HL-60/S4 (cell line): ENCODE data around the gene STAMBP.
"Not testable (repeated sequence)": the region's sequence is repeated elsewhere in the genome, so short reads cannot be mapped to it uniquely, and the experiment has no call there.

ENCODE experiments used
- in situ Hi-C: fragments of 300-500 bp; cut with MboI; formaldehyde crosslinking; loops from 2 replicates; pipeline ENCODE4 v1.14.3; 2022; ENCODE audit warnings: low sequenced_read_pairs

STAMBP gene

GRCh38 chr2:73836141-73836943 is 7.6 kb downstream of the STAMBP start:
- in situ Hi-C loops: no loop called here

DNA sequence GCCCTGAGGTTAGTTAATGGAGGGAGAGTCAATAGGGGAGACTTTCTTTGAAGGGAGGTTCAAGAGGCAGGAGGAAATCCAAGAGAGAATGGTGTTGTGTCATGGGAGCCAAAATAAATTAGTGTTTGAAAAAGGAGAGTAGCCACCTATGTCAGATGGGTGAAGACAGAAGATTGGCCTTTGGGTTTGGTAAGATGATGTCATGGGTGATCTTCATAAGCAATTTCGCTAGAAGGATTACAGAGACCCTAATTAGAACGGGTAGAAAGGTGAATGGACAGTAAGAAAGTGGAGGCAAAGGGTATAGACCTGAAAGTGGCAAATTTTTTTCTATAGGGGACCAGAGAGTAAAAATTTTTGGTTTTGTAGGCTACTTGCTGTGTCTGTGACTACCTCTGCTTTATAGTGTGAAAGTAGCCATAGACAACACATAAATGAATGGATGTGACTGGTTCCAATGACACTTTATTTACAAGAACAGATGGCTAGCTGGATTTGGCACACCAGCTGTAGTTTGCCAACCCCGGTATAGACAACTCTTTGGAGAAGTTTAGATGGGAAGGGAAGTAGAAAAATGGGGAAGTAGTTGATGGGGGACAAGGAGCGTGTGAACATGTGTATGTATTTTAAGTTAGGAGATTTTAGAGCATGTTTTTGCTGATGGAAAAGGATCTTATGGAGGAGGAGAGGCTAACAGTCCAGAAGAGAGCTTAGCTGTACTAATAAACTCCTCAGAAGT is 9.3 kb downstream of the STAMBP start:
- in situ Hi-C loops: no loop called here

DNA sequence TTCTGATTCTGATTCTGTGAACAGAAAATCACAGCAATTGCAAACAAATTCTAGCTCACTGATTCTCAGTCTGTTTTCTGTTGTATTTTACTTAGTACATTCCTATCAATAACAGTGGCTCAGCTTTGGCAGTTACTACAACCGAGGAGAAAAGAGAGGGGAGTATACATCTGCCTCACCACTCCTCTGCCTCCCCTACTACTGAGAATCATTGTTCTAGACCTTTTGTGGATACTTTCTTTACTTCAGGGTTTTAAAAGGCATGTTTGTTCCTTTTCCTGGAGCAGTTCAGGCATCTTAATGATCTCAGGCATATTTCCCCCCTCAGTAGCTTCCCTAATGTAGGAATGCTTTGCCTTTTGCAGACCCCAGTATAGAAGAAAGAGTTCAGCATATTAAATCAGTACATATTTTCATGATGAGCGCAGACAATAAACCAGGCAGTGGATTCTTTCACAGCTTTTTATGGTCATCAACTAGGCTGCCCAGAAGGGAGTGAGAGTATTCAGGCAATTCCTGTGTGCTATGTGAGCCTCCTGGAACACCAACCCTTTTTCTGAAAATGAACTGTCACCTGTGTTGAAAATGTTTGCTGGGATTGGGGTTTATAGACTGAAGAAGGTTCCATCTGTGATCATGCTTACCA is 10.3 kb downstream of the STAMBP start:
- in situ Hi-C loops: no loop called here

- in situ Hi-C loops: no loop called here
Measured at GRCh38 chr2:73839653-73840411, 11.1 kb downstream of the STAMBP start.

DNA sequence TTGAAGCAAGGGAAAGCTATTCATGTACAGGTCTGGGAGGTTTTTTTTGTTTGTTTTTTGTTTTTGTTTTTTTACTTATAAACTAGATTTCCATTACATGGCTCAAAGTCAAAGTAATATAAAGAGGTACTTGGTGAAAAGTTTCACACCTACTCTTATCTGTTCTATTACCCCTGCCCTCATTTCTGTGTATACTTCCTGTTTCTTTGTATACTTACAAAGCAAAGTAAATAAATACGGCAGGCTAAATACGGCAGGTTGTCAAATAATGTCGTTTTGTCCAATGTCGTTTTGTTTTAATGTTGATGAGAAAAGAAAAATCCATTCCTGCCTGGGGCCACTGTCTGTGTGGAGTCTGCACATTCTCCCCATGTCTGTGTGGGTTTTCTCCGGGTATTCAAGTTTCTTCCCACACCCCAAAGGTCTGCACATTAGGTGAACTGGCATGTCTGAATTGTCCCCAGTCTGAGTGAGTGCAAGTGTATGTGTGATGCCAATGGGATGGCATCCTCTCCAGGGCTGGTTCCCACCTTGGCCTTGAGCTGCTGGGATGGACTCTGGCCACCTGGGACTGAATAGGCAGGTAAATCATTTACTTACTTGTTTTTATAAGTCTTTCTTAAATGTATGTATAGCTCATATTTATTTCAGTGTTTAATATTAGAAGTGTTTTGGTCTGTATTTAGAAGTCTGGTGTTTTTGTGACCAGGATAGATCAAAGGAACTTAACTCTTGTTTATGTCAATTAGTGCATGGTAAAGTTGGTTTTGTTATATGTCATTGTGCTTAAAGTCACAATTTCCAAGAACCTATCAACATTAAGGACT is 13.4 kb downstream of the STAMBP start:
- in situ Hi-C loops: no loop called here

DNA sequence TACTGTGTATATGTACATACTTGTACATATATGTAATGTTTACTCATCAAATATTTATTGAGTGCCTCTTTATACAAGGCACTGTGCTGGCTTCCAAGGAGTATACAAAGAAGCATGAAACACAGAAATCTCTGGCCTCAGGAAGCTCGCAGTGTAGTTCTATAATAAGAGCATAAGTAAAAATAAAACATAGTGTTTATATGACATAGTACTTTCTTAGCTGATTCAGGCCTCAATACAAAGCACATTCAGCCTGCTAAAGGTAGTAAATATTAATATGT is 13.9 kb downstream of the STAMBP start:
- in situ Hi-C loops: no loop called here

DNA sequence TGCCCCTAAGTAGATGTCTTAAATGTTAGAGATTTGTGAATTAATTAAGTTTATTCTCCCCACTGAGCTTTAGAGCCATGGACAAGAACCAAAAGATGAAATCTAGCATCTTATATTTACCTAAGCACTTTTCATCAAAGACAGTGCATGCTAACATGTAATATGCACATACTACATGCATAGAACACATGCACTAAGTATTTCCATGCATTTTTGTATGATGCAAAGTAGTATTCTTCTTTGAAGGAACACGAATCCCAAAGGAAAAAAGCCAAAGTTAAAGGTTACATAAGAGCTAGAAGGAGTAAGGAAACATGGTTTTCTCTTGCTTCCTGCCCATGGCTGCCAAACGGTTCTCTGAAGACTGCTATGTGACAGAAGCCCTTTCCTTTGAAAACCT is 15.3 kb downstream of the STAMBP start:
- in situ Hi-C loops: no loop called here

DNA sequence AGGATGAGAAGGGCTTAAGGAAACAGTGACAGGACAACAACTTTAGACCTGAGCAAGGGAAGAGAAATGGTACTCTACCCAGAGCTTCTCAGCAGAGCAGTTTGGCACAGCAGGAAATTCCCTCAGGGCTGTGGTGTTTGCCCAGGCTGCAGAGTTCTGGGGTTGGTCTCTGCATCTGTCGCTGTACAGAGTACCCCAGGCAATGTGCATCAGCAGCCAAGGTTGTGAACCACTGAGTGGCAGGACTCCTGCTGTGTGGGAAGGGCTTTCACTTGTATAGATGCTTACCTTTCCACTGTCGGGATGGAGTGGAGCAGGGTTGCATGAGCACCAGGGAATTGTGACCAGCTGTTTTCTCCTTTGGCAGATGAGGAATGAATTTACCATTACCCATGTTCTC is 21.2 kb downstream of the STAMBP start:
- in situ Hi-C loops: no loop called here

DNA sequence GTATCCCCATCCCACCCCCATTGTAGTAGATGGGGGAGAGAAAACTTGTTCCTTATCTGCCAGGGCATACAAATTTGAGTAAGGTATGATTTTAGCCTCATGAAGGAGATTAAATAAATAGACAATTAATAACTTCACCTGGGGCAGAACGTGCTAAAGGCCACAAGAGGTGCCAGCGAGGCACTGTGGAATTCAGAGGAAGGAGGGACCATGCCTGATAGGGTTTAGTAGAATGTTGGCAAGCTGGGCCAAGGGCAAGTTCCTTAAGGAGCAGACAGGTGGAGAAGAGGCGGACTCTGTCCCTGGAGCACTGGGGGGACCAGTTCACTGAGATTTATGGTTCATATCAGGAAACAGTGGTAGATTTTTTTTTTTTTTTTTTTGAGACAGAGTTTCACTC is 22.5 kb downstream of the STAMBP start:
- in situ Hi-C loops: no loop called here

DNA sequence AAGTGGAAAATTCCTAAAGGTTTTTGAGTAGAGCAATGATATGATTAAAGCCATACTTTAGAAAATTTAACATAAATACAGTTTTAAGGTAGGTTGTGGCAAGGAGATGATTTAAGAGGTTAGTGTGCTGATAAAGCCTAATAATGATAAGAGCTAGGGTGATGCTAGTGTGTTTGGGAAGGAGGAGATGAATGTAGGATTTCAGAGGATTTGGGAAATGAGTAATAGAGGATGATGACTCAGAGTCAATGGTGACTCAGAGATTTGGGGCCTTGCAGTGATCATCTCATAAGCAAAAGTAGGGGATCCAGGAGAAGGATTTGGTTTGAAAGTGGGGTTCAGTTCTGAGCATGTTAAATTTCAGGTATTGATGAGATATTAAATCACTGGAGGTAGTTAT is 23.3 kb downstream of the STAMBP start:
- in situ Hi-C loops: no loop called here

GRCh38 chr2:73855526-73855925 is 26.8 kb downstream of the STAMBP start:
- in situ Hi-C loops: no loop called here

DNA sequence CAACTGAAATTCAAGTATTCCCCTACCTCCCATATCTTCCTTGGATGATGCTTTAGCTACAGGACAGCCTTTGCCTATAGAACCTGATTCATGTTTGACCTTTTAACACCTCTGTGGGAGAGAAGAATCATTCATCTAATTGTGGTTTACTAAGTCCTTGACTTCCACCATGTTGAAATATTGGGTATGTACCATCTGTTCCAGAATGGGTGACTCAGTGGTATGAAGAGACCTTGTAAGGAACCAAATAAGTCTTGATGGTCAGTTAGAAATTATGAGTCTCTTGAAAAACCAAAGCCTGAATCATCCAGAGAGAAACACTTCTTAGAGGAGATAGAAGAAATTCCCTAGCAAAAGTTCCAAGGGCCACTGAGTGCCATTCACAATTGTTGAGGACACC is 27.5 kb downstream of the STAMBP start:
- in situ Hi-C loops: no loop called here

- in situ Hi-C loops: no loop called here
Measured at GRCh38 chr2:73859721-73860586, 31.2 kb downstream of the STAMBP start.

DNA sequence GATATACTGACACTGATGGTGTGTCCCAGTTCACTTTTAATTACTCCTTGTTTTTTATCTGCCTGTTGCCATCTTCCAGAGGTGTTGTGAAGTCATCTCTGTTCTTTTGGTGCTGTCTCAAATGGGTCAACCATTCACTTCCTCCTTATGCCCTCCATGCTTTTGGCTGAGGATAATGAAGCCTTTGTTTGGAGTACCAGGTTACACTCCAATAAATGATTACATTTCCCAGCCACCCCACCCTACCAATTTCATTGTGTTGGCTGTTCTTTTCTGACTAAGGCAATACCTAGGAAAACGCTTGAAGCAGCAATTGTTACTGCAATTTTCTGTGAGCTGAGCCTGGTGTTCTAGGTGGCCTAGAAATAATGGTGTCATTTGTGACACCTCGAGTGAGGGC is 34.2 kb downstream of the STAMBP start:
- in situ Hi-C loops: no loop called here

DNA sequence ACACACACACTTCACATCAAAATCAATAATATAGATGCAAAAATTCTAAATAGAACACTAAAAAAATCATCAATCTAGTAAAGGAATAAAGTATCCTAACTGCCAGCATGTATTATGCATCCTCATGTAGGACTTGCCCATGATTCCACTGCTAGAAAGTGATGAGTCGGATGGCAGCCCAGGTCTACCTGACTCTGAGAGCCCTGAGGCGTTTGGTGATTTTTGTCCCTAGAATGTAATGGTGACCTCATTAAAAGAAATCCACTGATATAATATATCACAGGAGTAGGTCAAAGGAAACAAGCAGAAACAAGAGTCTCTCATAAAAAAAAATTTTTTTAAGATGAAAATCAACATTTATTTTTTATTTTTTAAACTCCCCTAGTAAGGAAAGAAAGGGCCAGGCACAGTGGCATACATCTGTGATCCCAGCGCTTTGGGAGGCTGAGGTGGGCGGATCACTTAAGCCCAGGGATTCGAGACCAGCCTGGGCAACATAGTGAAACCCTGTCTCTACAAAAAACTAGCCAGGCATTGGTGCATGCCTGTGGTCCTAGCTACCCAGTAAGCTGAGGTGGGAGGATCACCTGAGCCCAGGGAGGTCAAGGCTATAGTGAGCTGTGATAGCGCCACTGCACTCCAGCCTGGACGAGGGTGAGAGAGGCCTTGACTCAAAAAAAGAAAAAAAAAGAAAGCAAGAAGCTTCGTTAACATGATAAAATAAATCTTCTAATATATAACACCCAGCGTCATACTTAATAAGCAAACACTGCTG is 39.6 kb downstream of the STAMBP start:
- in situ Hi-C loops: no loop called here

DNA sequence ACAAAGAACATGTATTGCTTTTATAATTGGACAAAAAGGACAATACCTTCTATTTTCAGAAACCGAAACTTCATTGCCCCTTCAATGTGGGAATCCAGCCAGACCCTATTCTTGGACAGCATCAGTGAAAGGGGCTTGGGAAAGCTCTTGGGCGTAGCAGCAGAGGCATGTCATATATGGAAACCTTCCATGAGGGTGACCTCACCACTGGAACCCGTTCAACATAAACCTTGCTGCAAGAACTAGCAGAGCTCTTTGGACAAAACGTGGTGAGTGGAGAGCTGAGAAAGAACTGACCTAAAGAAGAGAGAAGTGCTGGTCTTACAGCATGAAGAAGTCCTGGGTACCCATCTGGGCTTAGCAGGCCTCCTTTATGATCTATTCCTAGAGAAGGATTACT is 41.3 kb downstream of the STAMBP start:
- in situ Hi-C loops: no loop called here

- in situ Hi-C loops: no loop called here
Measured at GRCh38 chr2:73877071-73877802, 48.5 kb downstream of the STAMBP start.

DNA sequence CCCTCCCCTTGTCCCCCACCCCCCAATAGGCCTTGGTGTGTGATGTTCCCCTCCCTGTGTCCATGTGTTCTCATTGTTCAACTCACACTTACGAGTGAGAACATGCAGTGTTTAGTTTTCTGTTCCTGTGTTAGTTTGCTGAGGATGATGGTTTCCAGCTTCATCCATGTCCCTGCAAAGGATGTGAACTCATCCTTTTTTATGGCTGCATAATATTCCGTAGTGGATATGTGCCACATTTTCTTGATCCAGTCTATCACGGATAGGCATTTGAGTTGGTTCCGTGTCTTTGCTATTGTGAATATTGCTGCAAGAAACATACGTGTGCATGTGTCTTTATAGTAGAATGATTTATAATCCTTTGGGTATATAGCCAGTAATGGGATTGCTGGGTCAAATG is 49.2 kb downstream of the STAMBP start:
- in situ Hi-C loops: not testable (repeated sequence)
